Spleen (tissue), 11 donors: ENCODE results near the gene SH3GLB2. TPM values are rescaled to one million over a fixed set of nuclear protein-coding genes. Genes with fewer than 3 reads are reported as not detected.

Experiments used
- DNase-seq: peaks from one replicate; pipeline ENCODE4 v3.0.0-alpha.2; 2020
- H3K27ac ChIP-seq, 8 donors: fragments of 200-600 bp; sonication (generic) in 7 of 8; 1 replicate in 4 of 8; 2 replicates in 4 of 8; pipeline versions ENCODE4 v1.5.0 to v1.8.0; 2016 to 2021; ENCODE audit warnings: inconsistent platforms in 4 of 8, mild to moderate bottlenecking in 4 of 8, moderate library complexity in 1 of 8
- H3K27me3 ChIP-seq, 7 donors: fragments of 200-600 bp; sonication (generic) in 6 of 7; replicated peaks in 1 of 7; 1 replicate in 4 of 7; 2 replicates in 3 of 7; pipeline versions ENCODE4 v1.5.0 to v1.8.0; 2016 to 2021; ENCODE audit warnings: inconsistent platforms in 3 of 7, mild to moderate bottlenecking in 1 of 7
- H3K36me3 ChIP-seq, 6 donors: fragments of 200-600 bp; sonication (generic) in 5 of 6; 1 replicate in 4 of 6; 2 replicates in 2 of 6; pipeline versions ENCODE4 v1.5.0 to v1.8.0; 2016 to 2021; ENCODE audit warnings: inconsistent platforms in 2 of 6
- H3K4me1 ChIP-seq, 6 donors: fragments of 200-600 bp; sonication (generic) in 5 of 6; 1 replicate in 3 of 6; 2 replicates in 3 of 6; pipeline versions ENCODE4 v1.5.0 to v1.8.0; 2016 to 2021; ENCODE audit warnings: inconsistent platforms in 3 of 6
- H3K4me3 ChIP-seq, 8 donors: fragments of 200-600 bp; sonication (generic) in 7 of 8; 1 replicate in 4 of 8; 2 replicates in 4 of 8; pipeline versions ENCODE4 v1.5.0 to v1.8.0; 2016 to 2021; ENCODE audit warnings: inconsistent platforms in 4 of 8, mild to moderate bottlenecking in 4 of 8, moderate library complexity in 2 of 8
- H3K9me3 ChIP-seq, 8 donors: fragments of 200-600 bp; sonication (generic) in 7 of 8; 1 replicate in 4 of 8; 2 replicates in 4 of 8; pipeline versions ENCODE4 v1.5.0 to v1.8.0; 2016 to 2021; ENCODE audit warnings: inconsistent platforms in 4 of 8
- CTCF ChIP-seq, 11 experiments: fragments of 200-600 bp in 7 of 11; fragments of 450-650 bp in 4 of 11; sonication (generic) in 4 of 11; IDR thresholded peaks in 8 of 11; conservative IDR thresholded peaks in 3 of 11; 1 replicate in 7 of 11; 2 replicates in 4 of 11; pipeline versions ENCODE4 v1.4.0 to v1.8.0; 2016 to 2021; ENCODE audit warnings: antibody characterized with exemption in 11 of 11, inconsistent platforms in 4 of 11, mild to moderate bottlenecking in 1 of 11
- POLR2A ChIP-seq, 3 donors: fragments of 450-650 bp; IDR thresholded peaks; one replicate each; pipeline ENCODE4 v1.5.1; 2017; ENCODE audit warnings: antibody characterized with exemption in 3 of 3, mild to moderate bottlenecking in 1 of 3
- POLR2AphosphoS5 ChIP-seq, 3 donors: sonication (generic); formaldehyde crosslinking; IDR thresholded peaks; one replicate each; pipeline ENCODE4 v1.5.1; 2017; ENCODE audit warnings: antibody characterized with exemption in 3 of 3
- WGBS, 5 donors: extraction: QIAGEN DNeasy Blood & Tissue Kit in 3 of 5; methylation state at CpG; one replicate each; pipeline versions ENCODE4 v1.1.5 to v1.1.7; 2013 to 2018; 5-methylcytosine and 5-hydroxymethylcytosine counted together
- intact Hi-C: fragments of 100-400 bp; cut with DNase I; formaldehyde crosslinking; loops from one replicate; pipeline ENCODE4 v1.15.0; 2023; ENCODE audit warnings: low total_unique reads
- polyA plus RNA-seq, 3 donors: library from polyadenylated mRNA; stranded (reverse); fragments of 200-250 nt; gene quantifications; one replicate each; pipeline ENCODE4 v1.2.1, GENCODE V29; 2013
- total RNA-seq, 7 donors: library from RNA; depleted of rRNA in 3 of 7; stranded (reverse); fragments of >200 nt in 3 of 7; fragmentation: NEBNext Ultra II Directional in 4 of 7; extraction: Animal tissue kit (Norgen Biotek cat#: 25700) in 4 of 7; gene quantifications; one replicate each; pipeline versions ENCODE4 v1.1.0 to v1.2.1, GENCODE V29; 2016 to 2021
- donor health status: healthy with polysubstance abuse.
- donor health status: DM: no; HTN: no; CAD: no; lungs with moderate emphysema.
- donor health status: DM: no; HTN: no; CAD: no.
- donor health status: Bipolar disorder and iron deficiency.
- donor health status: healthy.
- donor health status: DM: no; HTN: no; CAD: no.
- donor health status: DM: yes; HTN: yes; CAD: no.

The SH3GLB2 gene
- total and polyA plus RNA-seq, 10 donors = 53.3 to 109 (median 76.5) TPM

DNA sequence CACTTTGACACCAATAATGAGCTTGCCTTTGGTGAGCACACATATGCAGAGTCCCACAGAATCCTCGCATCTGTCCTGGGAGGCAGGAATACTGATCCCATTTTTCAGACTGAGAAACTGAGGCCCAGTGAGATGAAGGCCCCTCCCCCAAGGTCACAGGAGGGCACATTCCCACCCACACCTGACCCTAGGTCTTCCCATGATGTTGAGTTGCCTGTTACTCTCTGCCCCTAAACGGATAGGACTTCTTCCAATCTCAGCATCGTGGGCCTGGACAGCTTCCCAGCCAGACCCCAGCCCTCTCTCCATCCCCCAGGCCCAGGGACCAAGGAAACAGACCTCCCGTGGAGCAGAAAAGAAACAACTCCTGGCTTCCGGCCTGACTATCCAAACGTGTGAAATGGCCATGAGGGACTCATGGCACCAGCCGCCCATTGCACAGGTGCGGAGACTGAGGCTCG, 877 bp downstream of the SH3GLB2 start:
- H3K27ac ChIP-seq = peak overlapping the region in 7 of 8 donors; percentile 51 to 87 (median 72)

GRCh38 chr9:129026442-129027223, 1.5 kb downstream of the SH3GLB2 start:
- Histone ChIP-seq H3K27me3 (no peaks in the 10 kb centered on the region), H3K36me3 (no peaks in the 10 kb centered on the region), H3K4me1 (peaks cover 14 to 70% (median 46%) of the 10 kb centered on the region in 6 donors), H3K9me3 (no peaks in the 10 kb centered on the region), H3K4me3 (peak overlapping the region in 3 of 8 donors; percentile 71 to 90 (median 88)), H3K27ac (peak overlapping the region in 3 of 8 donors; percentile 26 to 70 (median 27))
- intact Hi-C loops = no loop called here
- no peak for DNase-seq
- no peak for TF ChIP-seq POLR2AphosphoS5 (IDR thresholded peaks at IDR 0.05)
- no peak for TF ChIP-seq POLR2A (IDR thresholded peaks at IDR 0.05)
- TF ChIP-seq CTCF (IDR thresholded peaks at IDR 0.05 in 8 of 11, conservative IDR thresholded peaks at IDR 0.05 in 3 of 11) = no peak
- 73 to 82% (median 76%) methylated on average over 13 to 17 of the region's 17 CpGs for WGBS, 5 donors

More for the DNA sequence above, 877 bp downstream of the SH3GLB2 start:
- no peak for TF ChIP-seq CTCF (IDR thresholded peaks at IDR 0.05 in 8 of 11, conservative IDR thresholded peaks at IDR 0.05 in 3 of 11)
- TF ChIP-seq POLR2A (IDR thresholded peaks at IDR 0.05) = no peak
- TF ChIP-seq POLR2AphosphoS5 (IDR thresholded peaks at IDR 0.05) = no peak
- no peaks in the 10 kb centered on the region for H3K9me3 ChIP-seq
- H3K27me3 ChIP-seq = no peaks in the 10 kb centered on the region
- WGBS, 5 donors = 38 to 90% (median 49%) methylated on average over 2 to 9 of the region's 9 CpGs
- peak overlapping the region; percentile 66 to 90 (median 76) for H3K4me3 ChIP-seq
- H3K36me3 ChIP-seq = no peaks in the 10 kb centered on the region
- intact Hi-C loops = no loop called here
- peaks cover 14 to 64% (median 44%) of the 10 kb centered on the region in 6 donors for H3K4me1 ChIP-seq
- DNase-seq = no peak

GRCh38 chr9:129023908-129024233, 4.3 kb downstream of the SH3GLB2 start:
- no peak for TF ChIP-seq POLR2A (IDR thresholded peaks at IDR 0.05)
- Histone ChIP-seq H3K36me3 (peaks cover 0 to 23% (median 4%) of the 10 kb centered on the region in 6 donors), H3K9me3 (no peaks in the 10 kb centered on the region), H3K27me3 (no peaks in the 10 kb centered on the region), H3K4me1 (peaks cover 18 to 71% (median 50%) of the 10 kb centered on the region in 6 donors), H3K27ac (peak overlapping the region in 1 of 8 donors; percentile 30), H3K4me3 (no peak overlapping the region)
- no peak for DNase-seq
- WGBS, 5 donors = 66 to 80% (median 76%) methylated on average over 2 to 4 of the region's 4 CpGs
- intact Hi-C loops = no loop called here

DNA sequence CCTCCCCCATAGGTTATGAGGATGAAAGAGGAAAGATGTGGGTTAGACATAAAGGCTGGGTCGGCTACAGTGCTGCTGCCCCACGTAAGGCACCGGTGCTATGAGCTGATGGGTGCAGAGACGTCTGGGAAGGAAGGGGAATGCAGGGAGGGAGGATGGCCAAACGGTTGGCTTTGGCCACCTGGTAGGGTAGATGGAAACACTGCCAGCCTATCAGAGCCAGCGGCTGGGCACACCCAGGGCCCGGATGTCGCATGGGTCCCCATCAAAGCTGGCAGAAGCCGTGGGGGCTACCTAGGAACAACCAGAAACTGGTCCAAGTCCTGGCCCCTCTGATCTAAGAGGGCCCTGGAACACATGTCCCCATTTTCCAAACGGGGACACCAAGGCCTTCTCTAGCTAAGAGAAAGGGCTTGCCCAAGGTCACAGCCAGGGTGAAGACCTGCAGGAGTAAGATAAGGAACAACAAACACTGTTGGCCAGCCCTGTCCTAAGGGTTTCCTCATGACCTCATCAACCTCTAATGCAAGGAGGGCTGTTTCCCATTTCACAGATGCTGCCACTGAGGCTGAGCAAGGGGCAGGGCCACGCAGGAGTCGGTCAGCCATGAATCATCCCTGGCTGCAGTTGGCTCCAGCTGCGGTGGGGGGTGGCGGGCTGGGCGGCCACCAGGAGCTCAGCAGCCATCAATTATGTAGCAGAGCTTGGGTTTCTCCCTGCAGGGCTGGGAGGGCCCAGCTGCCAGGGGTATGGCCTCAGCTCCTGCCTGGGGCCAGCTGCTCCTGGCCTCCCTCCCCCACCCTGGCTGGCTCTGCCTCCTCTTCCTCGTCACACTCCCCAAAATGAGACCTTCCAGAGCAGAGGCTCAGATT, 4.9 kb downstream of the SH3GLB2 start:
- TF ChIP-seq CTCF (IDR thresholded peaks at IDR 0.05 in 8 of 11, conservative IDR thresholded peaks at IDR 0.05 in 3 of 11) (no peak), POLR2AphosphoS5 (IDR thresholded peaks at IDR 0.05) (peak in 1 of 3 donors; percentile 34)
- Histone ChIP-seq H3K27ac (peak overlapping the region in 2 of 8 donors; percentile 73 to 81), H3K36me3 (peaks cover 0 to 29% (median 7%) of the 10 kb centered on the region in 6 donors), H3K27me3 (no peaks in the 10 kb centered on the region), H3K9me3 (no peaks in the 10 kb centered on the region), H3K4me1 (peaks cover 16 to 66% (median 44%) of the 10 kb centered on the region in 6 donors), H3K4me3 (no peak overlapping the region)
- intact Hi-C loops = no loop called here
- no peak for DNase-seq
- 70 to 80% (median 79%) methylated on average over 12 to 16 of the region's 16 CpGs for WGBS, 5 donors
